NCI-H748 (cell line): ENCODE results near the gene PPP1R26.
A peak's percentile ranks its signal among the peaks of the same experiment; 100 is the strongest.
"Not testable (repeated sequence)": the region's sequence is repeated elsewhere in the genome, so short reads cannot be mapped to it uniquely, and the experiment has no call there.

ENCODE experiments used
- DNase-seq: peaks from one replicate; lab custom pipeline; 2025; ENCODE audit not compliant: unreplicated experiment; lab: John Stamatoyannopoulos, UW

PPP1R26 gene

GRCh38 chr9:135479469-135480052, at the start of gene PPP1R26:
TSS of gene PPP1R26 (plus strand) at chr9:135479782. CDS start at chr9:135484511, 4,729 bp downstream.
- peak; percentile 64 for DNase-seq

GRCh38 chr9:135437259-135437658, 42.3 kb upstream of the PPP1R26 start:
- DNase-seq, result no peak

GRCh38 chr9:135437696-135438095, 41.9 kb upstream of the PPP1R26 start:
- DNase-seq, result not testable (repeated sequence)

- DNase-seq, result peak; percentile 53
These were observed 40.9 kb upstream of the PPP1R26 start for GRCh38 chr9:135438581-135439232.

GRCh38 chr9:135439514-135439913, 40.1 kb upstream of the PPP1R26 start:
- DNase-seq, result not testable (repeated sequence)

- DNase-seq, result no peak
These were observed 39.7 kb upstream of the PPP1R26 start for GRCh38 chr9:135439916-135440315.

GRCh38 chr9:135440620-135441019, 39.0 kb upstream of the PPP1R26 start:
- peak; percentile 12 for DNase-seq

GRCh38 chr9:135441105-135442071, 38.2 kb upstream of the PPP1R26 start:
- DNase-seq, result not testable (repeated sequence)

GRCh38 chr9:135442075-135442474, 37.5 kb upstream of the PPP1R26 start:
- DNase-seq, result no peak

GRCh38 chr9:135443797-135444425, 35.7 kb upstream of the PPP1R26 start:
- DNase-seq, result no peak

- DNase-seq, result peak; percentile 10
These were observed 32.5 kb upstream of the PPP1R26 start for GRCh38 chr9:135447126-135447525.

GRCh38 chr9:135448663-135449100, 30.9 kb upstream of the PPP1R26 start:
- DNase-seq, result no peak

GRCh38 chr9:135449532-135449931, 30.1 kb upstream of the PPP1R26 start:
- peak; percentile 18 for DNase-seq

GRCh38 chr9:135450956-135451355, 28.6 kb upstream of the PPP1R26 start:
- no peak for DNase-seq

GRCh38 chr9:135451909-135452308, 27.7 kb upstream of the PPP1R26 start:
- not testable (repeated sequence) for DNase-seq

- no peak for DNase-seq
These were observed 24.8 kb upstream of the PPP1R26 start for GRCh38 chr9:135454737-135455136.

GRCh38 chr9:135455401-135456030, 24.1 kb upstream of the PPP1R26 start:
- DNase-seq, result no peak

- no peak for DNase-seq
These were observed 23.0 kb upstream of the PPP1R26 start for GRCh38 chr9:135456436-135457104.

GRCh38 chr9:135458478-135458877, 21.1 kb upstream of the PPP1R26 start:
- DNase-seq, result not testable (repeated sequence)

GRCh38 chr9:135461936-135462335, 17.6 kb upstream of the PPP1R26 start:
- no peak for DNase-seq
